ENCODE results near the gene NYAP1. TPM values are rescaled to one million over a fixed set of nuclear protein-coding genes. Genes with fewer than 3 reads are reported as not detected.
A peak's percentile ranks its signal among the peaks of the same experiment; 100 is the strongest.

NYAP1 gene
- total RNA-seq, 2 experiments from 2014 or later = 0.10 to 0.98 TPM

DNA sequence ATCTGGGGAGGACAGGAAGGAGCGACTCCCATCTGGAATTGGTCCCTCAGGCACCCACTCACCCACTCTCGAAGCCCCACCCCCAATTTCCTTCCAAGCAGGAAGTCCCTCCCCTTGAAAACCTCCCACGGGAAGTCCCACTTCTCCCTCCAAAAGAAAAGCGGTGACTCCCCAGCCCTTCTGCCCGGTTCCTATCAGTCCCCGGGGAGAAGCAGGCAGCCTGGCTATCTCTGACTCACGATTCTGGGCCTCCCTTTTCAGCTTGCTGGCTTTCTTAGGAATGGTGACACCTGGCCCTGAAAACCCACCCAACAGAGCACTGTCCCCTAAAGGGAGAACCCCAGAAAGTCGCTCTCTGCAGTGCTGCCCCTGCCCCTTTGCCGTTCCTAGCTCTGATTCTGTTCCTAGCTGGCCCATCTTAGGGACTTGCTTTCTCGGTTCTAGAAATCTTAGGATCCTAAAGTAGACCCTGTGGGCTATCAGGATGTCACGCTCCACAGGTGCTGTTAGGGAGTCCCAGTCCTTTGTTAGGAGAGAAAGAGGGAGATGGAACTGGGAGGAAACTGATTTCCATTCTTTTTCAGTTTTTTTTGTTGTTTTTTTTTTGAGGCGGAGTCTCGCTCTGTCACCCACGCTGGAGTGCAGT is 10.8 kb upstream of the NYAP1 start:
- ChIA-PET CTCF (ENCODE audit: unreplicated experiment) (no interaction called here), POLR2A (no interaction called here)
- H3K9me2 ChIP-seq (ENCODE audit: insufficient read depth, low read length) = no peaks in the 10 kb centered on the region
- H3K27ac ChIP-seq (ENCODE audit: low read depth, low read length, poor library complexity, severe bottlenecking) = no peak overlapping the region
- H4K20me1 ChIP-seq (ENCODE audit: insufficient read depth, low read length) = peaks cover 6% of the 10 kb centered on the region; the same call in 1 of the 2 replicates
- no peak overlapping the region for H2AFZ ChIP-seq (ENCODE audit: low read length)
- peaks cover 58% of the 10 kb centered on the region for H3K36me3 ChIP-seq (ENCODE audit: insufficient read depth, low read length)
- no TSS peak for BruUV-seq (replicated peaks)
- H3K4me2 ChIP-seq (ENCODE audit: low read length) = no peak overlapping the region
- no peak for DNase-seq (ENCODE audit: low spot score)
- H3K9me3 ChIP-seq (ENCODE audit: low read length) = no peaks in the 10 kb centered on the region
- no peak for TF ChIP-seq EZH2phosphoT487 (IDR thresholded peaks at IDR 0.05; ENCODE audit: borderline replicate concordance, low read depth, low read length)
- TF ChIP-seq, protein P1, sequence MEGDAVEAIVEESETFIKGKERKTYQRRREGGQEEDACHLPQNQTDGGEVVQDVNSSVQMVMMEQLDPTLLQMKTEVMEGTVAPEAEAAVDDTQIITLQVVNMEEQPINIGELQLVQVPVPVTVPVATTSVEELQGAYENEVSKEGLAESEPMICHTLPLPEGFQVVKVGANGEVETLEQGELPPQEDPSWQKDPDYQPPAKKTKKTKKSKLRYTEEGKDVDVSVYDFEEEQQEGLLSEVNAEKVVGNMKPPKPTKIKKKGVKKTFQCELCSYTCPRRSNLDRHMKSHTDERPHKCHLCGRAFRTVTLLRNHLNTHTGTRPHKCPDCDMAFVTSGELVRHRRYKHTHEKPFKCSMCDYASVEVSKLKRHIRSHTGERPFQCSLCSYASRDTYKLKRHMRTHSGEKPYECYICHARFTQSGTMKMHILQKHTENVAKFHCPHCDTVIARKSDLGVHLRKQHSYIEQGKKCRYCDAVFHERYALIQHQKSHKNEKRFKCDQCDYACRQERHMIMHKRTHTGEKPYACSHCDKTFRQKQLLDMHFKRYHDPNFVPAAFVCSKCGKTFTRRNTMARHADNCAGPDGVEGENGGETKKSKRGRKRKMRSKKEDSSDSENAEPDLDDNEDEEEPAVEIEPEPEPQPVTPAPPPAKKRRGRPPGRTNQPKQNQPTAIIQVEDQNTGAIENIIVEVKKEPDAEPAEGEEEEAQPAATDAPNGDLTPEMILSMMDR (conservative IDR thresholded peaks at IDR 0.05; ENCODE audit: low read length) = no peak
- intact Hi-C loops (cut with micrococcal nuclease; ENCODE audit: unreplicated experiment) = loop anchor here (10.0 kb wide), 1 partner anchor 202 kb away; the partner anchor contains the start of gene GNB2
- peaks cover 33% of the 10 kb centered on the region for H3K4me1 ChIP-seq (ENCODE audit: insufficient read depth, low read length, poor library complexity, severe bottlenecking)
- H3K79me2 ChIP-seq (ENCODE audit: insufficient read depth, low read depth, low read length) = peaks cover 27% of the 10 kb centered on the region
- no peak overlapping the region for H3K4me3 ChIP-seq (ENCODE audit: low read depth, low read length, poor library complexity, severe bottlenecking)

- no peak overlapping the region for H2AFZ ChIP-seq (ENCODE audit: low read length)
- peak overlapping the region; percentile 86 for H3K4me3 ChIP-seq (ENCODE audit: low read depth, low read length, poor library complexity, severe bottlenecking)
- ChIA-PET POLR2A (interaction anchor here (1.0 kb wide), 1 partner anchor 73 kb away, joined by 3 read pairs; no protein-coding TSS in a partner anchor), CTCF (ENCODE audit: unreplicated experiment) (interaction anchor here (0.6 kb wide), 1 partner anchor 20 kb away, joined by 3 read pairs; no protein-coding TSS in a partner anchor)
- H3K27ac ChIP-seq (ENCODE audit: low read depth, low read length, poor library complexity, severe bottlenecking) = peak overlapping the region; percentile 75
- H3K4me2 ChIP-seq (ENCODE audit: low read length) = peak overlapping the region; percentile 99
- H3K9me2 ChIP-seq (ENCODE audit: insufficient read depth, low read length) = no peaks in the 10 kb centered on the region
- peaks cover 52% of the 10 kb centered on the region for H3K36me3 ChIP-seq (ENCODE audit: insufficient read depth, low read length)
- peaks cover 36% of the 10 kb centered on the region for H3K79me2 ChIP-seq (ENCODE audit: insufficient read depth, low read depth, low read length)
- no TSS peak for BruUV-seq (replicated peaks)
- intact Hi-C loops (cut with micrococcal nuclease; ENCODE audit: unreplicated experiment) = loop anchor here (5.0 to 10.0 kb wide), 2 partner anchors 199 to 217 kb away; partner anchors contain the start of genes GIGYF1 and GNB2
- no peak for DNase-seq (ENCODE audit: low spot score)
- no peak for TF ChIP-seq EZH2phosphoT487 (IDR thresholded peaks at IDR 0.05; ENCODE audit: borderline replicate concordance, low read depth, low read length)
- TF ChIP-seq, protein P1 (conservative IDR thresholded peaks at IDR 0.05; ENCODE audit: low read length) = no peak
- H4K20me1 ChIP-seq (ENCODE audit: insufficient read depth, low read length) = peaks cover 6% of the 10 kb centered on the region; the same call in 1 of the 2 replicates
- H3K9me3 ChIP-seq (ENCODE audit: low read length) = no peaks in the 10 kb centered on the region
- peaks cover 39% of the 10 kb centered on the region for H3K4me1 ChIP-seq (ENCODE audit: insufficient read depth, low read length, poor library complexity, severe bottlenecking)
Observed at GRCh38 chr7:100475549-100475948, 8.2 kb upstream of the NYAP1 start.
